HG03565 (cell line): Measurements from ENCODE around the gene OLIG3.

ENCODE experiments used
- ATAC-seq: cut with Tn5 transposase; IDR thresholded peaks from one replicate; pipeline ENCODE4 v1.9.1; 2021; ENCODE audit warnings: mild to moderate bottlenecking, moderate library complexity; ENCODE audit not compliant: unreplicated experiment

The OLIG3 gene

DNA sequence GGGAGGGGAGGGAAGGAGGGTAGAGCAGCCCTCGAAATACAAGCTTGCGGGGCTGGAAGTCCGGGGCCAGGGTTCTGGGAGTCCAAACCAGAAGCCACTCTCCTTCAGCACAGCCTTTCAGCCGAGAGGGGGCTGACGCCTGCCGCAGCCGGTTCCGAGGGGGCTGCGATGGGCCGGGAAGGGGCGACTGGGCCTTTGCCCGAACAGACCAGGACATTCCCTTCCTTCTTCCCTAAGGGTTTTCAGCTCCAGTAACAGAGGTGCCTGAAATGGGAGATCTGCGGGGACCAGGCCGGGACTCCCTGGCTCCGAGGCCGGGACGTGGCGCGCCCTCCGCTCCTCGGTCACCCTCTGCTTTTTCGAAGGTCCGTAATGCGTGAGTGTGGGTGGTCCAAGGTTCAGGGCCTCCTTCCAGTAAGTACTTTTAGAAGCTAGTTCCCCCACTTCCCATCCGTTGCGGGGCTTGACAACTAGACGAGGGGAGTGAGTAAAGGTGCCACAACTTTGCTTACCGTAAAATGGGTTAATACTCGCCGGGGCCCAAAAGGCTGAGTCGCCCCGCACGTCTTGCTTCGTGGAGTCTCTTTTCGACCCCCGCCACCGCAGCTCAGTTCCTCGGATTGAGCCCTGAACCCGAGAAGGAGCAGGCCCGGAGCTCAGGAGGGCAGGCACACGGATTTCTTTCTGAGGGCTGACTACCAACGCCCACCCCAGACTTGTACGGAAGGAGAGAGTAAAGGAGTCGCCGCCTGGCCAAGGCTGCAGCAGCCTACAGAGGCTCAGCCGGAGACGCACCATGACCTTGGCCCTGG is 2.9 kb upstream of the OLIG3 start:
- no peak for ATAC-seq

DNA sequence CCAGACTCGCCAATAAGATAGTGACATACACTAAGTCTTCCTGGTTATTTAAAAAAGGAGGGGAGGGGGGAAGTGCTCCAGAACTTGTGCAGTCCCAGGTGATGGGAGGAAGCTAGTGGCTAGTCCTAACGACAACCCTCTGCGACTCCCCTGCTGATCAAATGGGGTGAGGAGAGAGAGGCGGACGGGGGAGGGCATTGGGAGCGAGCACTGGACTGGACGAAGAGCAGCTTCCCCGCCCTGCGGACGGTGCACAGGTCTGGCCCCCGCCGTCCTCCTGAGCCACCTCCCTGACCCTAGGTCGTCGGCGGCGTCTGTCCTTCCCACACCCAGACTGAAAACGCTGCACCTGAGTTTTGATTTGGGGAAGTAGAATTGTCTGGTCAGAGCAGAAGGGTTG is 2.2 kb upstream of the OLIG3 start:
- no peak for ATAC-seq

DNA sequence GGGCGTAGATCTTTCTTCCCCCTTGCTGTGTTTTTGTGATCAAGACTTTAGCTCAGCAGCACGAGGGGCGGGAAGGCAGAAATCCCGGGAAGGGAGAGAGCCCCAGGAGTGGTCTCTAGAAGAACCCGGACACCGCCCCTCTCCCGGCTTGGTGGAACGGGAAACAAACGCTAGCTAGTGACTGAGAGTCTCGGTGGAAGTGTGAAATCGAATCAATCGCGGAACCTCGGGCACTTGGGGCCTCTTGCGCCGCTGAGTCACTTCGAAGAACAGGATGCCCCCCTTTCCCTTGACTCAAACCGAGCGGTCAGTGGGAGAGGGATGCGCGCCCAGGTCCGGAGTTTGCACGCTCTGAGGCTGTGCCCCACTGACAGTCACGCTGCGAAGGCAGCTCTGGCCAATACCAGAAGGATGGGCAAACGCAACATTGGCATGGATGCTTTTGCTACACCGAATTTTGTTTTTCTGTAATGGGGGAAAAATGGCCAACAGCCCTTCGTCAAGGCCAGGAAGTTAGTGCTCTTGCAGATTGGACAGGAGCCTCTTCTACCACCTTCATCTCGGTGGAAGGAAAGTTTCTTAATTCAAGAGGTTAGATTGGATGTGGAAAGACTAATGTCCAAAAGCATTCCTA is 1.6 kb upstream of the OLIG3 start:
- no peak for ATAC-seq

DNA sequence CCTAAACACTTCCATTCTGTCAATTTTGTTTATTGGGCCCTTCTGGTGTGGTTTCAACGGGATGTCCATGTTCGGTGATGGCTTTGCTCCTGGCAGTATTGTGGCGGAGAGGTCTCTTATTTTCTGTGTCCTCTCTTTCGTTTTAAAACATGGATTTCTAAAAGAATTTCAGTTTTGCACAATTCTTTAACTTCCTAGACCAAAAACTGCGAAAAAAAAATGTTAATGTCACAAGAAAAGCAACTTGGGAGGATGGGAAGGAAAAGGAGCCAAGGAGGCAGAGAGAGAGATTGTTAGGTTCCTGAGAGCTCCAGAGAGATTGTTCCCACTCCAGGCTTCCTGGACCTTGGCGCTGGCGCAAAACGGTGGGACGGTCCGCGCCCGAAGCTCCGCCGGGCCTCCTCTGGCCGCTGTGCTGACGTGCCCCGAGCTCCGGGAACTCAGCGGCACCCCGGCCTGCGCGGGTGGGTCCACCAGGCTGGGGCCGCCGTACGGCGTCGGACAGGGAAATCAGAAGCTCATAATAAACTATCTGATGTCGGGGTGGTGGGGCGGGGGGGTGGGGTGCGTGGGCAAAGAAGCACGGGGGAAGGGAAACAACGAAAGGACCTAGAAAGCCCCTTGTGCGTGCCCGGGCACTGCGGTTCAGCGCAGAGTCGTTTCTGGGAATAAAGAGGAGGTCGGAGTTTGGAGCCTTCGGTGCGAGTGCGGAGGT is 951 bp upstream of the OLIG3 start:
- no peak for ATAC-seq

DNA sequence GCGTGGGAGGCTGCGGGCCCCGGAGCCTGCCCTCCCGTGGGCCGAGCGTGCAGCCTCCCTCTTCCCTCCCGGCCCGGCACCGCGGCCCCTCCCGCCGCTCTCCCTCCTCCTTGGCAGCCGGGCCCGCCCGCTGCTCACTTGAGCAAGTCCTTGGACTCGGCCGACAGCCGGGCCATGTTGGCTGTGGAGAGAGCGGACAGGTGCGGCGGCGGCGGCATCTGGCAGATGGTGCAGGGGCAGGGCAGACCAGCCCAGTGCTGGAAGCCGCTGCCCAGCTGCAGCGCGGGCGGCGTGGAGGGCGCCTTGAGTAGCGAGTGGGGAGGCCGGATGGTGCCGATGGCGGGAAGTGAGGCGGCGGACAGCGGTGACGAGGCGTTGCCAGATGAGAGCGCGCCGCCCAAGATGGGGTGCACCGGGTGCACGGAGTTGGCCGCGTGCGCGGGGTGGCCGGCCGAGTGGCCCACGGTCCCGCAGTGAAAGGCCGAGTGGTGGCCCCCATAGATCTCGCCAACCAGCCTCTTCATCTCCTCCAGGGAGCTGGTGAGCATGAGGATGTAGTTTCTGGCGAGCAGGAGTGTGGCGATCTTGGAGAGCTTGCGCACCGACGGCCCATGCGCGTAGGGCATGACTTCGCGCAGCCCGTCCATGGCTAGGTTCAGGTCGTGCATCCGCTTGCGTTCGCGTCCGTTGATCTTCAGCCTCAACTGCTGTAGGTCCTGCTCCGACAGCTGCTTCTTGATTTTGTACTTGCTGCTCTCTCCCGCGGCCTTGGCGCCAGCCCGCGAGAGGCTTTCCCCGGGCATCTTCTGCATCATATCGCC is 766 bp downstream of the OLIG3 start:
- ATAC-seq, result no peak

DNA sequence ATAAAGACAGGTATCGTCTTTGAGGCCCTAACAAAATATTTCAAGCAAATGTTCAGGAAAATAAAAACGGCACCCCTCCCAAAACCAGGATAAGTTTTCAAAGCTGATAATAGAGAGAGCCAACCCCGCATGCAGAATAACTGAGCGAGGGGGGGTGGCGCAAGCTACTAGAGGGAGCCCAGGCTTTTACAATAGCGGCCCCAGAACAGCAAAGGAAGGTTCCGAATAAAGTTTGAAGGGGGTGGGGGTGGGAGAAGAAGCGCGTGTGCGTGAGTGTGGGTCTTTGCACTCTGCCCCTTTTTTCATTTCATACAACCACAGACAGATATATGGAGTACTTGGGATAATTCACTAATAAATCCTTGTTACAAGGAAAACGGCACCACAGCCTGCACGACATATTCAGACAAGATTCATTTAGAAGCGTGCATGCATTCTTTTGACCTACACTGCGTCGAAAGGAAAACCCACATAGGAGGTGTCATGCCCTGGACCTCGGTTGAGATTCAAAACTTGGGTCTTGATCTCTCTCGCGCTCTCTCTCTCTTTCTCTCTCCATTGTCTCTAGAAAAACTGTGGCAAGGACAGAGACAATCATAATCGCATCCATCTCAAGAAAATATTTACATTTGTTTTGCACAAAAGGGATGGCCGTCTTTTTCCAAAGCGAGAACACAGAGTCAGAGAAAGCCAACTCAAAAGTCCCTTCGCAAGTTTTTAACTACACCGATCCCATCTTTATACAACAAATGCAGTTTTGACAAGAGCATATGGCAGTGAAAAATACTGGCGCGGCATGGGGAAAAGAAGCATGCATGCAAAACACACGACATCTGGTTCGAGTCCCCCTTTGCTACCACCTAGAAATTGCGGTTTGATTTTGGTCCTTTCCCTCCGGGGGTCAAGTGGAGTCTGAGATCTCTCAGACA is 1.6 kb downstream of the OLIG3 start:
- ATAC-seq, result no peak

DNA sequence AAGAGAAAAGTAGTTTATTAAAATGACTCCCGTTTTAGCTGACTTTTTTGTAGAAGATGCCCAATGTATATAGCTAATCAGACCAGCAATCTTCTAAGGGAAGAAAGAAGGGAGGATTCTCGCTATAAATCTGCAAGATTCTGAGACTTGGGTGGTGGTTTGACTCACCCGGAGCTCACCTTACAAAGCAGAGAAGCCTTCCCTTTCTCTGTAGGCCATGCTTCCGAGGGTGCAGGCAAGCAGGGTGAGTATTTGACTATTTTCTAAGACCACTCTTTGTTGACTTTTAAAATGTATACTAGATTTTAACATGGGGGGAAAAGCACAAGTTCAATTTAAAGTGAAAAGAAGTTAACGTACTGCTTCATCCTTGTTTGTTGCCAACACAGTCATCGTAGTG is 2.7 kb downstream of the OLIG3 start:
- no peak for ATAC-seq

DNA sequence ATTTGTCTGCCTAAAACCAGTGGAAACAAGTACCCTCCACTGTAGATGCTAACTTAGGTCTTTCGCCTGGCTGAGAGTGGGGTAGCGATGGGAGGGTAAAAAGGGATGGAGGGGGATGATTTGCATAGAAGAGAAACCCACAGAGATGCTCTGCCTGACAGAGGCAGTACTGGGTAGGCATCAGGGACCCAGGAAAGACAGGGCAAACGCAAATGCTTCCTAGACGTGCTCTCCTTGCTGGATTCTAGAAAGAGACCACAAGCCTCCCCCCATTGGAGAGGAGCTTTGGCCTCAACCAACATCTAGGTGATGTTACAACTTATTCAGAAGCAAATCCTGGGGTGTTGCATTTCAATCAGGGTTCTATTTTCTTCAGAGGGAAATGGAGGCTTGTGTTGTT is 3.2 kb downstream of the OLIG3 start:
- ATAC-seq, result no peak

DNA sequence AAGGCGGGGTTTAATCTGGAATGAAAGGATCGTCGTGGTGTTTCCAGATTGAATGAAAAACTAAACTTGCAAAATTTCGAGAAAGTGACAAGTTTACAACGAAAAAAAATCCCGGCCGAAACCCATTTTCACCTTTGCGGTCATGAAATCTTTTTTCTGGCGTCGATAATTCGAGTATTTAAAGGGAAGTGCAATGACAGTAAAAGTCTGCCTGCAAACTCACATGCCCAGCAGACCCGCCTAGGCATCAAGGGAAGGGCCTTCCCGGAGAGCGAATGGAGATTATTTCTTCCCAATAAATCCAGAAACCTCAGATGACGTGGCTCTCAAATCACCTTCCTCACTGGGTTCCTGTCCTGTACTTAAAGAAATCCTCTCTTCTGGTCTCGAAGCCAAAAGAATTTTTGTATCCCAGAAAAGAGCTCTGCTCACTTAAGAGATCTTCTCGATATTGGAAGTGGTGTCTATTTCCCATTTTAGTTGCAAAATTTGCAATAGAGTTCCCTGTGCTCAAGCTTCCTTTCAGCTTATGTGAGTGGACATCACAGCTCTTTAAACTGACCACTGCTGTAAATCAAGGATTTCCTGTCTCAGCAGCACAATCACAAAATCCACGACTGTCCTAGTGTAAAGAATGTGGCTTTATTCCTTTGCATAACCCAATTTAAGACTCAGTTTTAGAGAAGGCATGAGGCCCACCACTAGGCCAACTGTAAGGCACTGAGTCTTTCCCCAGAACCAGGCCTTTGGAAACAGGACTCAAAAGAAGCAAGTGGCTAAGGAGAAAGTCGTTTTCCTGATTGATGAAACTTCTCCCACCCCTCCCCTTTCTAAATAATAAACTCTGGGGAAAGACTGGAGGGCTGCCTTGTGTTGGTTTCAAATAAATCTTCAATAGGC is 3.9 kb downstream of the OLIG3 start:
- ATAC-seq, result no peak

DNA sequence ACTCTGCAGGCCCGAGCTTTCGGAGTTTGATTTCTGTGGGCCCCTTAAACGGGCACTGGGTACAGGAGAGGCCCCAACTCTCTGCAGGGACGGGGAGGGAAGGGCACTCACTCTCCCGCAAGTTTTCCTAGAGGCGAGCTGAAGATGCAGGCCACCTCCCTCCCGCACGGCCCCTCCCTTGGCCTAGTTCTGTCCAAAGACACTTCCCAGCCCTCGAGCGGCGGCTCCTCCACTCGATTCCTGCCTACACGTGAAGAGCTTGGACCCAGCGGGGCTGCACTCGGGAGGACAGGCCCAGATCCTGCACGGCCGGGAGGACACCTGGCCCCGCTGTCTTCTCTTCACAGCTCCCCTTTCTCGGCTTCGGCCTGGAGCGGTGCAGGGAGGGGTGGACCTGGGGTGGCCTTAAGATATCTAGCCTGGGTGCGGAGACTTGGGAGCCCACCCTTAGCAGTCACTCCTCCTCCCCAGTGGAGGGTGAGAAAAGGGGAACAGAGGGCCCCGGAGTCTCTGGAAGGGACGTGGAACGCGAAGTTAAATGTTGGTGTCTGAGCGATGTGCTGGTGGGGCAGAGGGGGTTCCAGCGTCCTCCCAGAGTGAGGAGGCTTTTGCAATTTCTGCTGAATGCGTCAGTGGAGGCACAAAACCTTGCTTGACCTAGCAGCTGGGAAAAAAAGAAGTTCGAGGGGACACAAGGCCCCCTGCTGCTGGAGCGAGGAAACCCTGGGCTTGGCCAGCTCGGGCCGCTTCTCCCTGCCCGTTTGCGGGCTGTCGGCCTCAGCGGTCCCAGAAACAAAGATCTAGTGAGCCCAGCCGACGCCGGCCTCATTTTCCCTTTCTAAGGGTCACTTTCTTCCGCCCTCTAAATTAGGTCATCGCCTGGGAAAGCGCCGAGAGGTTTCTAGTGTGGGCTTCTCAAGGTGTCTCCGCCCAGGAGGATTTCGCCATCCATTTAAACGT is 4.9 kb downstream of the OLIG3 start:
- ATAC-seq, result no peak

DNA sequence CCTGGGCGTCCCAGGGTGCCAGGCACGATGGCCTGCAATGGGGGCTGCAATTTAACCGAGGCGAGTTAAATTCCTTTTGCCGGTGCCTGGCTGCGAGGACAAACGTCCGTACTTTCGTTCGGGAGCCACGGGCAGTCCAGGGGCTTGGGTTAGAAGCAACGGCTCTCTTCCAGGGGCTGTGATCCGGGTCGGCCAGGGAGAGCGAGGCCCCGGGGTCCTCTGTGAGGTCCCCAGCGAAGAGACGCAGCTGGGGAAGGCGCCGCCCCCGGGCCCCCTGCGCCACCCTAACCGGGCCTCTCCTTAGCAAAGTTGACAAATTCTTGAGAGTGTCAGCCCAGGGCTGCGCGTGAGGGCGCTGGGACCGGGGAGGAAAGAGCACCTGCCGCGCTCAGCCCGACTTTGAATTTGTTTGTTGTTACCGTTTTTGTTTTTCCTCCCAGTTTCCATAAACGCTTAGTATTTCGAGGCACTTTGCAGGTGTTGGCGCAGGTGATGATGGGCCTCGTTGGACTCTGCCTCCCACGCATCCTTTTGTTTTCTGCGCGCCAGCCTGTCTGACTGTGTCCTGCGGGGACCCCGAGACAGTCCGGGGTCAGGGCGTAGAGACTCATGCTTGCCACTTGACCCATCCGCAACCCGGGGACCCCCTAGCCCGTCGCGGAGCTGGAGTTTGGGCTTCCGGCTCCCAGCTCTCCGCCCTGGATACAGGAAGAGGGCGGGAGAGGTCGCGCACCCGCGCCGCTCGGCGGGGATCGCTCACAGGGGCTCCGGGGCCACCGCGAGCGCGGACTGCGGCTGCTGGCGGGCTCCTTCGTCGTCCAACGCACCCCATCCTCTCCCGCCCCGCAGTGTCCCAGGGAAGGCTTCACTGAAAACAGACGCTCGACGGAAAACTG is 5.8 kb downstream of the OLIG3 start:
- no peak for ATAC-seq

DNA sequence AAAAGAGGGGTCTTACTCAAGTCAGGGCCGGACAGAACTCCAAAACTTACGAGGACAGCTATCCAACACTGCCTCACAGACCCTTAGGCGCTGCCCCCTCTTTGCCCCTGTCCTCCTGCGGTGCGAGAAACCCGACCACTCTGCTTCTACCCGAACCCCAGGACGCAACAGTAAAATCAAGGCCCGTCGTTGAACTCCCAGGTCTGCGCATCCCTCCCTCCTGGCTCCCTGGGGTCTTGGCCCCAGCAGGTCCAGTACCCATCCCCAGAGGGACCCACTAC is 6.4 kb downstream of the OLIG3 start:
- no peak for ATAC-seq

DNA sequence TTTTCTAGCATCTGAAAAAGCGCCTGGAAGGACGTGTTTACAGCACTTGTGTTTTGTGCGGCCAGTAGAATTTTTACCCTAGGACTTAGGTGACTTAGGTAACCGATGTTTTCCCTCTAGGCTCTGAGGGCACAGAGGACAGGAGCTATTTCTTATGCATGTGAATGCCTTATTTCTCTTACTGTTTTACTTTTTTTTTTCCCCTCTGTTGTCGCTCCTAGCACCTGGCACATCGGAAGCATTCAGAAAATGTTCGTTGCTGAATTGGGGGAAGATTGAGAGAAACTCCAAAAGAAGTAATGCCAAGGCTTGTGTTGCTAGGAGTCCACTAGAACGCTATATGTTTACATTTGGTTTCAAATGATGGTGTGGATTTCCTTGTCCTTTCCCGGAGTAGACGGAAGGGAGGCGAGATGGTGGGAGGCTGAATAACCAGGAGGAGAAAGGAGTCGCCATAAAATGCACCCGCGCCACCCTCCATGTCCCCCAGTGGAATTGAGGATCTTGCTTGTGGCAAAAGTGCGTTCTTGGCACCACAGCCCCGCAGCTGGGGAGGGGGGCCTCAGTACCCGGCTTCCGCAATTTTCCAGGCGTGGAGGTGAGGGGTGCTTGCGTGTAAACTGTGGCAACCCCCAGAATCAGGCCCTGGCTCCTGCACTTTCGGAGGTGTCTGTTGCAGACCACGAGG is 6.9 kb downstream of the OLIG3 start:
- no peak for ATAC-seq

DNA sequence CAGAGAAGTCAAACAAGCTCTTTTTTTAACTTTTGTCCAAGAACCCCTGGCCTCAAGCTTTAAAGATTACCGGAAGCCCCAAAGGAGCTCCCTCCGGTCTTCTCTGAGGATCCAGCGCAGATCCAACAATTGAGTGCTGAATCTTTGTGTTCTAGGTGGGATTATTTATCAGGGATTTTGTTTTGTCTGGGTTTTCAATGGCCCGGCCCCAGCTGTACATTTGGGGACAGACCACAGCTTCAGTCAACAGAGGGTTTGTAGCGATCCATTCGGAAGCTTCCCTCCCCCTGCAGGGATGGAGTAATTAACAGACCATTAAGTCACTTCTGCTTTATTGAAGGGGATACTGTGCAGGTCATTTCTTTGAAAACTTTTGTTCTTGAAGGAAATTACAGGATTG is 7.8 kb downstream of the OLIG3 start:
- no peak for ATAC-seq

DNA sequence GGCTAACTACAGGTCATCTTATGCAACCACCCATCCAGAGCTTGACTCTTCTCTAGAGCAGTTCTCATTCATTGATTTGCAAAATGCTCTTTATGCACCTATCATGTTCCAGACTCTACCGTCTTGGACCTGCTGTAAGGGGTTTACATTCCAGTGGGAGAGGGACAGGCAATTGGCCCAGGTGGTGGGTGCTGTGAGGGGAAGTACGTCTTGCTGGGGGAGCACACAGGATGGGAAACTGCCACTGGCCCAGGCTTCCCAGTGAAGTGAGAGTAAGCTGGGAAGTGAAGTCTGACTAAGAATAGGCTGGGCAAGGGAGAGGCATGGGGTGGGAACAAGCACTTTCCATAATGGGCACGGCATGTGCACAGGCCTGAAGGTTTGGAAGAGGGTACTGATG is 13.8 kb downstream of the OLIG3 start:
- no peak for ATAC-seq

DNA sequence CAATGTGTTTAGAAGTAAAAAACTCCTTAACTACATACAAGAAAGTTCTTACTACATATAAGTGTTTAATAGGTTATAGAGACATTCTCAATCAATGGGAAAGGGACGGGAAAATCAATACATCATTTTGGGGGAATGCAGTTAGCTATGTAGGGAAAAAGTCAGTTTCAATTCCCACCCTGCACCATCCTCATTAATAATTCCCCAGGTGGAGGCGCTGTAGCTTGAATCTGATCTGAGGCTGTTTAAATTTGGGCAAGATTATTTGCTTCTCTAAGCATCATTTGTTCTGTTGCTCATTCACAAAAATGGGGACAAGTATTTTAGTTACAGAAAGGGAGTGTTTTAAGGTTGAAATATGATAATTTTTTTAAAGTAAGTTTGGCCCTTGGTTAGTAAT is 19.1 kb downstream of the OLIG3 start:
- ATAC-seq, result no peak

DNA sequence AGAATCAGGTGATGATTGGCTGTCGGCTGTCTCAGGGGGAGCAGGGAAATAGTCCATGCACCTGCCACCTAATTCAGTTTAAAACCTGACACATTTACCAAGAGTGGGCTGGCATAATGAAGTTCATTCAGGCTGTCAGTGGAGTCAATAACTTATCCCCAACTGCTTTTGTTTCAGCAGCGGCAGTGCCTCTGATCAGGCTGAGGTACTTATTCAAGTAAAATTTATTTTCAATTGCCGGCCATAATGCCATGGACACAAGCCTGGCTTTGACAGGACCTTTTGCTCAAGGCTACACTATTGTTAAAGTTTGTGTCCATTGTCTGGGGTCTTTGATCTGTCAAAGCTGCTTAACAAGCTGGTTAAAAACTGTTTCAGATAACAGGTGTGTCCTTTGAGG is 20.6 kb downstream of the OLIG3 start:
- ATAC-seq, result no peak
